ENCODE data around the gene TNFAIP1. TPM values are rescaled to one million over a fixed set of nuclear protein-coding genes. Genes with fewer than 3 reads are reported as not detected.

TNFAIP1 gene
- polyA plus RNA-seq, 1 donor (not counting 4 experiments of a cell fraction or from before 2014, with no cell fraction given) = 84.6 TPM

GRCh38 chr17:28365487-28365886 lies 29.9 kb downstream of the TNFAIP1 start:
- DNase-seq (ENCODE audit: low read depth, low spot score) (no peak), FAIRE-seq (no peak)
- Histone ChIP-seq H3K4me3 (ENCODE audit: control insufficient read depth in 2 of 3, extremely low read depth in 1 of 3, insufficient read depth in 2 of 3, low read depth in 1 of 3, low read length in 3 of 3) (no peak overlapping the region), H3K36me3 (ENCODE audit: control insufficient read depth in 2 of 2, extremely low read depth in 1 of 2, insufficient read depth in 2 of 2, low read length in 2 of 2) (peaks cover 11 to 27% of the 10 kb centered on the region in 2 experiments), H3K79me2 (ENCODE audit: control insufficient read depth, insufficient read depth, low read length) (no peaks in the 10 kb centered on the region), H3K9me1 (ENCODE audit: control insufficient read depth, extremely low read depth, insufficient read depth, low read length) (no peaks in the 10 kb centered on the region), H2AFZ (ENCODE audit: control insufficient read depth, low read length) (no peak overlapping the region), H3K9me3 (ENCODE audit: control insufficient read depth, low read depth, low read length) (no peaks in the 10 kb centered on the region), H3K27ac (ENCODE audit: control insufficient read depth, insufficient read depth, low read length) (no peak overlapping the region), H3K4me1 (ENCODE audit: control insufficient read depth, extremely low read depth, insufficient read depth, low read length) (no peaks in the 10 kb centered on the region), H3K9ac (ENCODE audit: control insufficient read depth, extremely low read depth, insufficient read depth, low read length) (no peak overlapping the region), H3K27me3 (ENCODE audit: control insufficient read depth, extremely low read depth, insufficient read depth, low read length) (no peaks in the 10 kb centered on the region), H4K20me1 (ENCODE audit: control insufficient read depth, extremely low read depth, insufficient read depth, low read length) (no peaks in the 10 kb centered on the region), H3K4me2 (ENCODE audit: control insufficient read depth, extremely low read depth, insufficient read depth, low read depth, low read length) (no peak overlapping the region)
- dilution Hi-C loops (cut with MboI; ENCODE audit: extremely low pct_ligation_motif_present, low sequenced_read_pairs) = no loop called here
- TF ChIP-seq EZH2 (IDR thresholded peaks at IDR 0.05; ENCODE audit: low read length) = no peak
- TF ChIP-seq, protein P1, sequence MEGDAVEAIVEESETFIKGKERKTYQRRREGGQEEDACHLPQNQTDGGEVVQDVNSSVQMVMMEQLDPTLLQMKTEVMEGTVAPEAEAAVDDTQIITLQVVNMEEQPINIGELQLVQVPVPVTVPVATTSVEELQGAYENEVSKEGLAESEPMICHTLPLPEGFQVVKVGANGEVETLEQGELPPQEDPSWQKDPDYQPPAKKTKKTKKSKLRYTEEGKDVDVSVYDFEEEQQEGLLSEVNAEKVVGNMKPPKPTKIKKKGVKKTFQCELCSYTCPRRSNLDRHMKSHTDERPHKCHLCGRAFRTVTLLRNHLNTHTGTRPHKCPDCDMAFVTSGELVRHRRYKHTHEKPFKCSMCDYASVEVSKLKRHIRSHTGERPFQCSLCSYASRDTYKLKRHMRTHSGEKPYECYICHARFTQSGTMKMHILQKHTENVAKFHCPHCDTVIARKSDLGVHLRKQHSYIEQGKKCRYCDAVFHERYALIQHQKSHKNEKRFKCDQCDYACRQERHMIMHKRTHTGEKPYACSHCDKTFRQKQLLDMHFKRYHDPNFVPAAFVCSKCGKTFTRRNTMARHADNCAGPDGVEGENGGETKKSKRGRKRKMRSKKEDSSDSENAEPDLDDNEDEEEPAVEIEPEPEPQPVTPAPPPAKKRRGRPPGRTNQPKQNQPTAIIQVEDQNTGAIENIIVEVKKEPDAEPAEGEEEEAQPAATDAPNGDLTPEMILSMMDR (optimal IDR thresholded peaks at IDR 0.05 in 1 of 3, IDR thresholded peaks at IDR 0.05 in 1 of 3, conservative IDR thresholded peaks at IDR 0.05 in 1 of 3; ENCODE audit: extremely low read depth in 1 of 3, insufficient read depth in 2 of 3, low read length in 3 of 3) = no peak

GRCh38 chr17:28366605-28367004 lies 31.0 kb downstream of the TNFAIP1 start:
- dilution Hi-C loops (cut with MboI; ENCODE audit: extremely low pct_ligation_motif_present, low sequenced_read_pairs) = no loop called here

More at GRCh38 chr17:28366605-28367004, 31.0 kb downstream of the TNFAIP1 start:
- Histone ChIP-seq H2AFZ (ENCODE audit: control insufficient read depth, low read length) (no peak overlapping the region), H4K20me1 (ENCODE audit: control insufficient read depth, extremely low read depth, insufficient read depth, low read length) (no peaks in the 10 kb centered on the region), H3K27me3 (ENCODE audit: control insufficient read depth, extremely low read depth, insufficient read depth, low read length) (no peaks in the 10 kb centered on the region), H3K4me3 (ENCODE audit: control insufficient read depth in 2 of 3, extremely low read depth in 1 of 3, insufficient read depth in 2 of 3, low read depth in 1 of 3, low read length in 3 of 3) (no peak overlapping the region), H3K27ac (ENCODE audit: control insufficient read depth, insufficient read depth, low read length) (no peak overlapping the region), H3K36me3 (ENCODE audit: control insufficient read depth in 2 of 2, extremely low read depth in 1 of 2, insufficient read depth in 2 of 2, low read length in 2 of 2) (peaks cover 7 to 18% of the 10 kb centered on the region in 2 experiments), H3K9ac (ENCODE audit: control insufficient read depth, extremely low read depth, insufficient read depth, low read length) (no peak overlapping the region), H3K9me1 (ENCODE audit: control insufficient read depth, extremely low read depth, insufficient read depth, low read length) (no peaks in the 10 kb centered on the region), H3K9me3 (ENCODE audit: control insufficient read depth, low read depth, low read length) (no peaks in the 10 kb centered on the region), H3K4me2 (ENCODE audit: control insufficient read depth, extremely low read depth, insufficient read depth, low read depth, low read length) (no peak overlapping the region), H3K79me2 (ENCODE audit: control insufficient read depth, insufficient read depth, low read length) (no peaks in the 10 kb centered on the region), H3K4me1 (ENCODE audit: control insufficient read depth, extremely low read depth, insufficient read depth, low read length) (peaks cover 1% of the 10 kb centered on the region)
- FAIRE-seq = no peak
- TF ChIP-seq, protein P1 (optimal IDR thresholded peaks at IDR 0.05 in 1 of 3, IDR thresholded peaks at IDR 0.05 in 1 of 3, conservative IDR thresholded peaks at IDR 0.05 in 1 of 3; ENCODE audit: extremely low read depth in 1 of 3, insufficient read depth in 2 of 3, low read length in 3 of 3) = peak in 2 of 3 experiments; percentile 15 to 20
- no peak for TF ChIP-seq EZH2 (IDR thresholded peaks at IDR 0.05; ENCODE audit: low read length)
- no peak for DNase-seq (ENCODE audit: low read depth, low spot score)
